ENCODE measurements around the gene GDF9.

- TF ChIP-seq CTCF (IDR thresholded peaks at IDR 0.05; ENCODE audit: extremely low read depth in 1 of 2, insufficient read depth in 1 of 2, low read depth in 1 of 2, low read length in 2 of 2) (no peak), EZH2 (IDR thresholded peaks at IDR 0.05; ENCODE audit: borderline replicate concordance, low read depth, low read length, severe bottlenecking) (no peak), POLR2A (IDR thresholded peaks at IDR 0.05; ENCODE audit: low read depth, low read length) (no peak)
Measured at GRCh38 chr5:132856011-132856410, 10.3 kb downstream of the GDF9 start.

Data from endothelial cell of umbilical vein (primary cell).